HCT116 (cell line): ENCODE data around the gene H2AZ2. TPM values are rescaled to one million over a fixed set of nuclear protein-coding genes. Genes with fewer than 3 reads are reported as not detected.

Source experiments
- ATAC-seq: fragments of 200-7000 bp; cut with Tn5 transposase; 2 replicates; pipeline ENCODE4 v1.9.1; 2020; ENCODE audit warnings: mild to moderate bottlenecking, moderate library complexity
- BruUV-seq: library from RNA; stranded (reverse); fragments of 400-500 nt; replicated peaks from 2 replicates; lab custom pipeline; 2021; lab: Mats Ljungman, UMichigan
- CTCF ChIA-PET: fragments of 300-600 bp; sonication (Branson Sonifier 250); formaldehyde crosslinking; loops from one replicate; lab custom pipeline; 2021; ENCODE audit warnings: antibody characterized with exemption; lab: Charles Lee
- POLR2A ChIA-PET: fragments of 300-600, 350-600 bp; sonication (Branson Sonifier 250); formaldehyde crosslinking; loops from one replicate; lab custom pipeline; 2021; ENCODE audit warnings: antibody characterized with exemption; lab: Charles Lee
- RAD21 ChIA-PET, 2 experiments: fragments of 300-600 bp; sonication (Branson Sonifier 250); formaldehyde crosslinking; loops; one replicate each; lab custom pipeline; 2023; ENCODE audit warnings: low total read pairs in 2 of 2; ENCODE audit not compliant: uncharacterized antibody in 2 of 2, unreplicated experiment in 2 of 2, low non-redundant PET in 1 of 2; lab: Charles Lee
- DNase-seq: peaks from one replicate; pipeline ENCODE4 v3.0.0-alpha.2; 2010; ENCODE audit warnings: low read depth, low spot score
- H2AFZ ChIP-seq: fragments of 200-600 bp; shearing (Covaris generic), sonication (generic); 2 replicates; pipeline ENCODE4 v1.6.1; 2017; ENCODE audit warnings: low read depth, mixed run types, mixed read lengths, antibody characterized with exemption, low read length; ENCODE audit not compliant: poor library complexity, severe bottlenecking
- H3K27ac ChIP-seq: 2 replicates; pipeline ENCODE4 v1.5.1; 2012; ENCODE audit warnings: low read depth, low read length
- H3K27me3 ChIP-seq: fragments of 200-600 bp; sonication (generic); 2 replicates; pipeline ENCODE4 v1.6.1; 2016; ENCODE audit warnings: mixed run types, low read length, mixed read lengths; ENCODE audit not compliant: insufficient read depth
- H3K36me3 ChIP-seq, 2 experiments: fragments of 200-500 bp in 1 of 2; fragments of 200-600 bp in 1 of 2; sonication (Bioruptor generic) in 1 of 2; sonication (generic) in 1 of 2; 2 replicates each; pipeline versions ENCODE4 v1.5.1 to v1.6.1; 2014 to 2016; ENCODE audit warnings: low read length in 2 of 2, inconsistent platforms in 1 of 2, mixed read lengths in 1 of 2, mixed run types in 1 of 2; ENCODE audit not compliant: insufficient read depth in 2 of 2, control insufficient read depth in 1 of 2
- H3K4me1 ChIP-seq, 2 experiments: fragments of 200-600 bp in 1 of 2; sonication (generic) in 1 of 2; 2 replicates each; pipeline versions ENCODE4 v1.5.1 to v1.6.1; 2012 to 2017; ENCODE audit warnings: low read length in 2 of 2, inconsistent platforms in 1 of 2, mild to moderate bottlenecking in 1 of 2, mixed read lengths in 1 of 2, mixed run types in 1 of 2, moderate library complexity in 1 of 2; ENCODE audit not compliant: insufficient read depth in 2 of 2, control insufficient read depth in 1 of 2
- H3K4me2 ChIP-seq: fragments of 200-600 bp; sonication (generic); 2 replicates; pipeline ENCODE4 v1.6.1; 2017; ENCODE audit warnings: mixed run types, low read length, mixed read lengths
- H3K4me3 ChIP-seq, 2 experiments: fragments of 200-600 bp in 1 of 2; sonication (generic) in 1 of 2; replicated peaks in 1 of 2; 2 replicates each; pipeline ENCODE4 v1.5.1; 2011 to 2016; ENCODE audit warnings: low read length in 2 of 2, control low read depth in 1 of 2, low read depth in 1 of 2, mild to moderate bottlenecking in 1 of 2, mixed read lengths in 1 of 2, mixed run types in 1 of 2
- H3K79me2 ChIP-seq: fragments of 200-600 bp; sonication (generic); 2 replicates; pipeline ENCODE4 v1.6.1; 2017; ENCODE audit warnings: mild to moderate bottlenecking, mixed run types, low read length, moderate library complexity, mixed read lengths; ENCODE audit not compliant: insufficient read depth
- H3K9ac ChIP-seq: fragments of 200-600 bp; sonication (generic); 2 replicates; pipeline ENCODE4 v1.6.1; 2016; ENCODE audit warnings: low read length, mixed read lengths
- H3K9me2 ChIP-seq: fragments of 200-600 bp; sonication (generic), shearing (Covaris generic); 2 replicates; pipeline ENCODE4 v1.6.1; 2017; ENCODE audit warnings: mixed run types, mild to moderate bottlenecking, moderate library complexity; ENCODE audit not compliant: insufficient read depth
- H3K9me3 ChIP-seq, 2 experiments: fragments of 200-500 bp in 1 of 2; fragments of 200-600 bp in 1 of 2; sonication (Bioruptor generic) in 1 of 2; sonication (generic) in 1 of 2; 2 replicates each; pipeline ENCODE4 v1.6.1; 2014 to 2017; ENCODE audit warnings: low read length in 2 of 2, mixed read lengths in 2 of 2, inconsistent platforms in 1 of 2, low read depth in 1 of 2, mild to moderate bottlenecking in 1 of 2, mixed run types in 1 of 2, moderate library complexity in 1 of 2; ENCODE audit not compliant: control insufficient read depth in 1 of 2, insufficient read depth in 1 of 2
- H4K20me1 ChIP-seq: fragments of 200-600 bp; sonication (generic), shearing (Covaris generic); 2 replicates; pipeline ENCODE4 v1.6.1; 2017; ENCODE audit warnings: mixed run types, mild to moderate bottlenecking, moderate library complexity; ENCODE audit not compliant: insufficient read depth
- ELF1 ChIP-seq: IDR thresholded peaks from 2 replicates; pipeline ENCODE4 v1.6.1; 2012; ENCODE audit warnings: low read depth, borderline replicate concordance
- FOSL1 ChIP-seq: IDR thresholded peaks from 2 replicates; pipeline ENCODE4 v1.6.1; 2012; ENCODE audit warnings: low read depth
- RAD21 ChIP-seq: IDR thresholded peaks from 2 replicates; pipeline ENCODE4 v1.6.1; 2012; ENCODE audit warnings: low read depth, mild to moderate bottlenecking
- SIN3A ChIP-seq: IDR thresholded peaks from 2 replicates; pipeline ENCODE4 v1.6.1; 2012; ENCODE audit warnings: low read depth
- SP1 ChIP-seq: IDR thresholded peaks from 2 replicates; pipeline ENCODE4 v1.6.1; 2012; ENCODE audit warnings: low read depth
- intact Hi-C: fragments of 100-400 bp; cut with micrococcal nuclease; formaldehyde crosslinking; loops from 2 replicates; pipeline ENCODE4 v1.10.0; 2022
- total RNA-seq: library from RNA; stranded (reverse); gene quantifications from one replicate; pipeline ENCODE4 v1.2.1, GENCODE V29; 2021; ENCODE audit not compliant: unreplicated experiment
- TF ChIP-seq, protein P1 (sequence below): IDR thresholded peaks from 2 replicates; pipeline ENCODE4 v1.6.1; 2012
- TF ChIP-seq, protein P2 (sequence below), 3 experiments: fragments of 200-600 bp in 1 of 3; sonication (generic) in 1 of 3; IDR thresholded peaks in 2 of 3; conservative IDR thresholded peaks in 1 of 3; 2 replicates each; pipeline ENCODE4 v1.5.1; 2012 to 2017; ENCODE audit warnings: low read depth in 2 of 3, low read length in 2 of 3, antibody characterized with exemption in 1 of 3, borderline replicate concordance in 1 of 3, control low read depth in 1 of 3, mild to moderate bottlenecking in 1 of 3, mixed read lengths in 1 of 3, mixed run types in 1 of 3, moderate library complexity in 1 of 3; ENCODE audit not compliant: insufficient read depth in 1 of 3

H2AZ2 gene
- total RNA-seq, 1 experiment from 2014 or later: 226 TPM

DNA sequence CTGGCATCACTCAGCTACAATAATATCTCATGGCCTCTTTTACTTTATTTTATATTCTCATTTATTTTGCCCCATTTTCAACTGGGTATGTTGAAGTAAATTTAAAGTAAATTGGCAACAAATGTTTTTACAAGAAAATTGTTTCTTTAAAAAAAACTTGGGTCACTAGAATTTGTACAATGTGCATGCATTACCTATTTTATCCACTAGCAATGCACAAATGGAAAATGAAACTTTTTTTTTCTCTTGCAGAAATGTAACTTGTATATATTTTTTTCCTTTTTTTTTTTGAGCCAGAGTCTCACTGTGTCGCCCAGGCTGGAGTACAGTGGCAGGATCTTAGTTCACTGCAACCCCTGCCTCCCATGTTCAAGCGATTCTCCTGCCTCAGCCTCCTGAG lies 10.3 kb upstream of the H2AZ2 start:
- no peaks in the 10 kb centered on the region for H3K79me2 ChIP-seq
- H2AFZ ChIP-seq: no peak overlapping the region
- ATAC-seq: no peak
- H3K9me2 ChIP-seq: no peaks in the 10 kb centered on the region
- no peak overlapping the region for H3K27ac ChIP-seq
- no peak overlapping the region for H3K4me3 ChIP-seq
- peaks cover 3 to 31% of the 10 kb centered on the region in 2 experiments; a peak in 3 of 4 replicates for H3K4me1 ChIP-seq
- intact Hi-C loops: no loop called here
- no peaks in the 10 kb centered on the region for H3K9me3 ChIP-seq
- H3K4me2 ChIP-seq: no peak overlapping the region
- H3K9ac ChIP-seq: no peak overlapping the region
- ChIA-PET CTCF (interaction anchor here (0.8 to 2.9 kb wide), 4 partner anchors 9 to 278 kb away, joined by 3 to 7 read pairs (median 3); partner anchors contain the start of gene CCM2), POLR2A (interaction anchor here (1.2 kb wide), 1 partner anchor 10 kb away, joined by 3 read pairs; the partner anchor contains the start of gene H2AZ2), RAD21 (no interaction called here)
- no peak for TF ChIP-seq ELF1
- no peak for TF ChIP-seq RAD21
- TF ChIP-seq FOSL1: no peak
- TF ChIP-seq, protein P1, sequence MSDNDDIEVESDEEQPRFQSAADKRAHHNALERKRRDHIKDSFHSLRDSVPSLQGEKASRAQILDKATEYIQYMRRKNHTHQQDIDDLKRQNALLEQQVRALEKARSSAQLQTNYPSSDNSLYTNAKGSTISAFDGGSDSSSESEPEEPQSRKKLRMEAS: no peak
- no peak for TF ChIP-seq SIN3A
- TF ChIP-seq, protein P2, sequence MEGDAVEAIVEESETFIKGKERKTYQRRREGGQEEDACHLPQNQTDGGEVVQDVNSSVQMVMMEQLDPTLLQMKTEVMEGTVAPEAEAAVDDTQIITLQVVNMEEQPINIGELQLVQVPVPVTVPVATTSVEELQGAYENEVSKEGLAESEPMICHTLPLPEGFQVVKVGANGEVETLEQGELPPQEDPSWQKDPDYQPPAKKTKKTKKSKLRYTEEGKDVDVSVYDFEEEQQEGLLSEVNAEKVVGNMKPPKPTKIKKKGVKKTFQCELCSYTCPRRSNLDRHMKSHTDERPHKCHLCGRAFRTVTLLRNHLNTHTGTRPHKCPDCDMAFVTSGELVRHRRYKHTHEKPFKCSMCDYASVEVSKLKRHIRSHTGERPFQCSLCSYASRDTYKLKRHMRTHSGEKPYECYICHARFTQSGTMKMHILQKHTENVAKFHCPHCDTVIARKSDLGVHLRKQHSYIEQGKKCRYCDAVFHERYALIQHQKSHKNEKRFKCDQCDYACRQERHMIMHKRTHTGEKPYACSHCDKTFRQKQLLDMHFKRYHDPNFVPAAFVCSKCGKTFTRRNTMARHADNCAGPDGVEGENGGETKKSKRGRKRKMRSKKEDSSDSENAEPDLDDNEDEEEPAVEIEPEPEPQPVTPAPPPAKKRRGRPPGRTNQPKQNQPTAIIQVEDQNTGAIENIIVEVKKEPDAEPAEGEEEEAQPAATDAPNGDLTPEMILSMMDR (IDR thresholded peaks at IDR 0.05 in 2 of 3, conservative IDR thresholded peaks at IDR 0.05 in 1 of 3; ENCODE audit: borderline replicate concordance in 1 of 3, insufficient read depth in 1 of 3, low read depth in 2 of 3, low read length in 2 of 3): peak in 2 of 3 experiments; percentile 8 to 22; a peak in 1 of 6 replicates
- TF ChIP-seq SP1: no peak
- no peak for DNase-seq
- H3K36me3 ChIP-seq: no peaks in the 10 kb centered on the region
- no peaks in the 10 kb centered on the region for H3K27me3 ChIP-seq
- H4K20me1 ChIP-seq: no peaks in the 10 kb centered on the region
- BruUV-seq: no TSS peak
